ENCODE data around the gene OR4K14. TPM values are rescaled to one million over a fixed set of nuclear protein-coding genes. Genes with fewer than 3 reads are reported as not detected.

OR4K14 gene
- total RNA-seq, 2 donors from 2014 or later = not detected

DNA sequence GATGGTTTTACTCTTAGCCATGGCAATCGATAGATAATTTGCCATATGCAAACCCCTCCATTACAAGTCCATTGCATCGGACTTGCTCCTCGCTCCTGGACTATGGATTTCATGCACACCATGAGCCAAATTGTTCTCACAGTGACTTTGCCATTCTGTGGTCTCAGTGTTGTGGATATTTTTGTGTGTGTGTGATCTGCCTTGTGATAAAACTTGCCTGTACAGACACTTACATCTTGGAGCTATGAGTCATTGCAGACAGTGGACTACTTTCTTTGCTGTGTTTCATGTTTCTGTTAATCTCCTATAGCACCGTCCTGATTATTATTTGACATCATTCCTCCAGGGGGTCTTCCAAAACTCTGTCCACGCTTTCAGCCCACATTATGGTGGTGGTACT is 25.1 kb upstream of the OR4K14 start:
- Histone ChIP-seq H3K4me3 (ENCODE audit: low read length) (no peak overlapping the region), H3K4me1 (ENCODE audit: control insufficient read depth, insufficient read depth, low read length) (no peaks in the 10 kb centered on the region), H3K27ac (ENCODE audit: low read depth, low read length) (no peak overlapping the region), H3K27me3 (ENCODE audit: control insufficient read depth, insufficient read depth, low read length, poor library complexity, severe bottlenecking) (no peaks in the 10 kb centered on the region), H3K9ac (ENCODE audit: extremely low read depth, low read length, poor library complexity, severe bottlenecking) (no peak overlapping the region), H3K9me3 (ENCODE audit: control insufficient read depth, low read length) (peaks cover 60% of the 10 kb centered on the region), H3K36me3 (ENCODE audit: control insufficient read depth, insufficient read depth, low read length) (no peaks in the 10 kb centered on the region)
- Mint-ChIP-seq H3K9me3 (peaks cover 82% of the 10 kb centered on the region), H3K4me1 (no peaks in the 10 kb centered on the region), H3K27me3 (ENCODE audit: insufficient read depth) (no peaks in the 10 kb centered on the region), H3K27ac (no peak overlapping the region), H3K36me3 (ENCODE audit: low read depth) (no peaks in the 10 kb centered on the region), H3K4me3 (no peak overlapping the region)
- TF ChIP-seq, protein P1, sequence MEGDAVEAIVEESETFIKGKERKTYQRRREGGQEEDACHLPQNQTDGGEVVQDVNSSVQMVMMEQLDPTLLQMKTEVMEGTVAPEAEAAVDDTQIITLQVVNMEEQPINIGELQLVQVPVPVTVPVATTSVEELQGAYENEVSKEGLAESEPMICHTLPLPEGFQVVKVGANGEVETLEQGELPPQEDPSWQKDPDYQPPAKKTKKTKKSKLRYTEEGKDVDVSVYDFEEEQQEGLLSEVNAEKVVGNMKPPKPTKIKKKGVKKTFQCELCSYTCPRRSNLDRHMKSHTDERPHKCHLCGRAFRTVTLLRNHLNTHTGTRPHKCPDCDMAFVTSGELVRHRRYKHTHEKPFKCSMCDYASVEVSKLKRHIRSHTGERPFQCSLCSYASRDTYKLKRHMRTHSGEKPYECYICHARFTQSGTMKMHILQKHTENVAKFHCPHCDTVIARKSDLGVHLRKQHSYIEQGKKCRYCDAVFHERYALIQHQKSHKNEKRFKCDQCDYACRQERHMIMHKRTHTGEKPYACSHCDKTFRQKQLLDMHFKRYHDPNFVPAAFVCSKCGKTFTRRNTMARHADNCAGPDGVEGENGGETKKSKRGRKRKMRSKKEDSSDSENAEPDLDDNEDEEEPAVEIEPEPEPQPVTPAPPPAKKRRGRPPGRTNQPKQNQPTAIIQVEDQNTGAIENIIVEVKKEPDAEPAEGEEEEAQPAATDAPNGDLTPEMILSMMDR (conservative IDR thresholded peaks at IDR 0.05) = no peak
- no peak for DNase-seq
- 71 to 73% methylated on average over 1 to 5 of the region's 5 CpGs for WGBS, 2 experiments (ENCODE audit: insufficient coverage in 1 of 2, insufficient read length in 1 of 2)

DNA sequence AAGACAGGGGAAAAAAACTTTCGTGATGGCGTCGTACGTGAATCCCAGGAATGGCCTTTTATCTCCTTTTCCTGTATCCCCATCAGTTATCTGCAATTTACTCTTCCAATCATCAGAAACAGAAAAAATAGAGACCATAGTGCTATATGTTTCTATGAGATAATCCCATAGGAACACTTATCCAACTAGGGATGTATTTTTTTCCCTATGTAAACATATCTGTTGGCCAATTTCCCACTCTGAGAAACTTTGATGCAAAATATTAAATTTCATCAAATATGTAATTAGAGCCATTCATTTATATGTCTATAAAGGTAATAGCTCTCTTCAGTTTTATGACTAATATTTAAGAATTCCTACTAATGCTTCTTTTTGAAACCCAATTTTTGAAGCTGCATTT is 16.8 kb upstream of the OR4K14 start, which contains the start of gene OR4K13:
Gene OR4K13, minus strand, starts transcription at position 101 of the 400 bp plus-strand sequence. CDS start 1,280 bp downstream, outside the sequence.
- H3K27ac Mint-ChIP-seq = no peak within 1 kb of the TSS
- H3K4me1 Mint-ChIP-seq = no peaks in the 10 kb centered on the region
- Histone ChIP-seq H3K9ac (ENCODE audit: extremely low read depth, low read length, poor library complexity, severe bottlenecking) (no peak within 1 kb of the TSS), H3K9me3 (ENCODE audit: control insufficient read depth, low read length) (peaks cover 37% of the 10 kb centered on the region), H3K27ac (ENCODE audit: low read depth, low read length) (no peak within 1 kb of the TSS), H3K36me3 (ENCODE audit: control insufficient read depth, insufficient read depth, low read length) (no peaks in the 10 kb centered on the region), H3K4me1 (ENCODE audit: control insufficient read depth, insufficient read depth, low read length) (no peaks in the 10 kb centered on the region), H3K4me3 (ENCODE audit: low read length) (no peak within 1 kb of the TSS), H3K27me3 (ENCODE audit: control insufficient read depth, insufficient read depth, low read length, poor library complexity, severe bottlenecking) (no peaks in the 10 kb centered on the region)
- H3K4me3 Mint-ChIP-seq = no peak within 1 kb of the TSS
- 76% methylated on average over 4 of the region's 4 CpGs; no CpG with 5 or more reads in 1 of the 2 experiments for WGBS, 2 experiments (ENCODE audit: insufficient coverage in 1 of 2, insufficient read length in 1 of 2)
- peaks cover 58% of the 10 kb centered on the region for H3K9me3 Mint-ChIP-seq
- TF ChIP-seq, protein P1 (conservative IDR thresholded peaks at IDR 0.05) = no peak
- no peaks in the 10 kb centered on the region for H3K36me3 Mint-ChIP-seq (ENCODE audit: low read depth)
- DNase-seq = no peak
- H3K27me3 Mint-ChIP-seq (ENCODE audit: insufficient read depth) = no peaks in the 10 kb centered on the region

DNA sequence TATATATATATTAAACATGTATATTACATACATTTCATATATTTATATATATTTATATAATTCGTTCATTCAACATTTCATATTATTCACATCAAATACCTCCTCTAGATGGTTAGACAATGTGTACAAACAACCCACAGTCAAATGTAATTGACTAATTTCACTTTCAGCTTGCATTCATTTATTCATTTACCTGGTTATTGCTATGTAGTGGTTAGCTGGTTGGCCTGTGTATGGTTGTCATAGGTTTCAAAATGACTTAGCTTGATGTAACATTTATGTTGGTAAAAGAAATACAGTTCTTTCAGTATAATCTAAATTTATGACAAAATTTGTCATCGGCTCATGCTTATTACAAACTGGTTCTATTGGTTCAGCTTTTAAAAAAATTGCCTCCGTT is 16.3 kb upstream of the OR4K14 start:
- no peaks in the 10 kb centered on the region for H3K27me3 Mint-ChIP-seq (ENCODE audit: insufficient read depth)
- H3K36me3 Mint-ChIP-seq (ENCODE audit: low read depth) = no peaks in the 10 kb centered on the region
- H3K4me3 ChIP-seq (ENCODE audit: low read length) = no peak overlapping the region
- no peaks in the 10 kb centered on the region for H3K4me1 Mint-ChIP-seq
- H3K4me3 Mint-ChIP-seq = no peak overlapping the region
- H3K36me3 ChIP-seq (ENCODE audit: control insufficient read depth, insufficient read depth, low read length) = no peaks in the 10 kb centered on the region
- no peak for DNase-seq
- TF ChIP-seq, protein P1 (conservative IDR thresholded peaks at IDR 0.05) = no peak
- 56 to 70% methylated on average over 2 of the region's 3 CpGs for WGBS, 2 experiments (ENCODE audit: insufficient coverage in 1 of 2, insufficient read length in 1 of 2)
- no peak overlapping the region for H3K27ac ChIP-seq (ENCODE audit: low read depth, low read length)
- no peaks in the 10 kb centered on the region for H3K4me1 ChIP-seq (ENCODE audit: control insufficient read depth, insufficient read depth, low read length)
- H3K9me3 Mint-ChIP-seq = peaks cover 59% of the 10 kb centered on the region
- no peak overlapping the region for H3K9ac ChIP-seq (ENCODE audit: extremely low read depth, low read length, poor library complexity, severe bottlenecking)
- peaks cover 40% of the 10 kb centered on the region for H3K9me3 ChIP-seq (ENCODE audit: control insufficient read depth, low read length)
- H3K27me3 ChIP-seq (ENCODE audit: control insufficient read depth, insufficient read depth, low read length, poor library complexity, severe bottlenecking) = no peaks in the 10 kb centered on the region
- no peak overlapping the region for H3K27ac Mint-ChIP-seq
